ENCODE measurements around the gene NEU1.
"Not testable (repeated sequence)": the region's sequence is repeated elsewhere in the genome, so short reads cannot be mapped to it uniquely, and the experiment has no call there.

The NEU1 gene

DNA sequence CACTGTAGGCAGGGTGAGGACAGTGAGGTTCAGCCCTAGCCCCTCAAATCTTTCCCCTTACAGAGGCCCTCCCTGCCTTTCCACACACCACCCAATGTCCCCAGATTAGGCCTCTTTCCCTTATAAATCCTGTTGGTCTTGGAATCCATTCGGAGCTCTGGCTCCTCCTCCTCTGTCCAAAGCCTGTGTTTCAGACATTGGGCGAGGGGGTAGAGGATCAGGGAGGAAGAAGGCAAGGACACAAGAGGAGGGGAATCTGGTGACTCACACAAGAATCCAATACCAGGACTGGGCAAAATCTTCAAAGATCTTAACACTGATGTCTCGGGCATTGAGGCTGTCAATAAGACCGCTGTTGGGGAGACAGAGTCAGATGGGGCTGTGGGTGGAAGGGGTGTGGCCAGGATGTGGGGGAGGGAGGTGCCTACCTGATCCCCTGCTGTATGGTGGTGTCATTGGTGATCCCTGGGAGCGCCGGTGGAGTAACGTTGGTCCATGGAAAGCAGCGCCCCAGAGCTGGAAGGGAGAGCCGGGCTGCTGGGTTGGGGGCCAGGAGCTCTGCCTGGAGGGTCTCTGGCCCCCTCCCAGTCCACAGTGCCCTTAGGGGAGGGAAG lies 8.5 kb upstream of the NEU1 start:
- H3K4me3 ChIP-seq (replicated peaks in 1 of 2; ENCODE audit: low read depth in 2 of 2, low read length in 2 of 2) = no peak overlapping the region
- TF ChIP-seq CTCF (IDR thresholded peaks at IDR 0.05; ENCODE audit: low read depth, low read length) = no peak
- DNase-seq (ENCODE audit: low read depth in 2 of 2) = peak; percentile 6 to 21

DNA sequence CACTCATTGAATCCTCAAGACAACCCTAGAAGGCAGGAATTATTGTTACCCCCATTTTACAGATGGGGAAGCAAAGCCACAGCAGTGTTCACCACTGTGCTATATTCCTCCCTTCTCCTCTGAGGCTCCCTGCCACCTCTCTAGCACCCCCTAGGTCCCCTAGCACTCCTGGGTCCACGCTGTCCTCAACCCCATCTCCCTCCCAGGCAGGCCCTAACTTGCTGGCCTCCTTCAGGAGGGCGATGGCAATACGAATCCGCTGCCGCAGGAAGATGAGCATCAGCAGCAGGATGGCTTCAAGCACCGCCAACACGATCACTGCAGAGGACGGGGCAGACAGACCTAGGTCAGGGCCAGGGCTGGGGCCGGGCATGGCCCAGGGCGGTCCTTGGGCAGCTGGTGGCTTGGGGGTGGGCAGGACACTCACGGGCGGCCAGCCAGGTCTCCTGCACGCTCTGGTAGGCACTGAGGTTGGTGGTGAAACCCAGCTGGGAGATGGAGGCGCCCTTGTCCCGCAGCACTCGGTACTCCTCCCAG lies 7.8 kb upstream of the NEU1 start:
- TF ChIP-seq CTCF (IDR thresholded peaks at IDR 0.05; ENCODE audit: low read depth, low read length) = no peak
- DNase-seq (ENCODE audit: low read depth in 2 of 2) = no peak
- H3K4me3 ChIP-seq (replicated peaks in 1 of 2; ENCODE audit: low read depth in 2 of 2, low read length in 2 of 2) = no peak overlapping the region

DNA sequence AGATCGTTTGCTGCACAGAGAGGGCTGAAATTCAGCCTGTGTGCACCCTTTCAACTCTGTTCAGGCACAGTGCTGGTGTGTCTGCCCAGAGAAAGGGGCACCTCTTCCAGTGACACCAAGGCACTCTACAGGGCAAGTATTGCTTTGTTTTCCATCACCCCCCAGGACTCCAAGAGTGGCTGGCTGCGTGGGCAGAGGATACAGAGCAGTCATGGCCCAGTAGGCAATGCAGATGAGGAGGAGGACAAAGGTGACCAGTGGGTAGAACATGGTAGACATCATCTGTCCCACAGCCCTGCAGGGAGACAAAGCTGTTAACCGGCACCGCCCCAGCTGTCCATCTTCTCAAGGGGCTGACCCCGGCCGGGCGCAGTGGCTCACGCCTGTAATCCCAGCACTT lies 6.7 kb upstream of the NEU1 start:
- no peak for TF ChIP-seq CTCF (IDR thresholded peaks at IDR 0.05; ENCODE audit: low read depth, low read length)
- no peak for DNase-seq (ENCODE audit: low read depth in 2 of 2)
- H3K4me3 ChIP-seq (replicated peaks in 1 of 2; ENCODE audit: low read depth in 2 of 2, low read length in 2 of 2) = no peak overlapping the region

- H3K4me3 ChIP-seq (replicated peaks in 1 of 2; ENCODE audit: low read depth in 2 of 2, low read length in 2 of 2) = not testable (repeated sequence)
These were observed 6.0 kb upstream of the NEU1 start for GRCh38 chr6:31868658-31868971.

GRCh38 chr6:31865205-31866118 lies 2.8 kb upstream of the NEU1 start:
- no peak for TF ChIP-seq CTCF (IDR thresholded peaks at IDR 0.05; ENCODE audit: low read depth, low read length)
- no peak overlapping the region for H3K4me3 ChIP-seq (replicated peaks in 1 of 2; ENCODE audit: low read depth in 2 of 2, low read length in 2 of 2)

More at GRCh38 chr6:31868658-31868971, 6.0 kb upstream of the NEU1 start:
- DNase-seq (ENCODE audit: low read depth in 2 of 2) = not testable (repeated sequence)

DNA sequence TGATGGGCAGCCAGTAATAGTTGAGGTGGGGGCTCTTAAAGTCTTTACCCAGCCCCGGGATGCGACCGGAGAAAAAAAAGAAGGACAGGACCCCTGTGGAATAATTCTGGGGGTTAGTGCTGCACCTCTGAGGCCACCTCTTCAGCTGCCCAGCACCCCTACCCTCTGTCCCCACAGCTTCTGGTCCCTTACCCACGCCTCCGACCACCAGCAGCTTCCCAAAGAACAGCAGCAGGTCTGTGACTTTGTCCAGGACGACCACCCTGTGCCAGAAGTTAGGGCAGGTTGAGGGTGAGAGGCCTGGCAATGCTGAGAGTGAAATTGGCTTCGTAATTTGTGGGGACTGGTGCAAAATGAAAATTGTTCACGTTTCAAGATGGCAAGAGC lies 2.2 kb upstream of the NEU1 start:
- H3K4me3 ChIP-seq (replicated peaks in 1 of 2; ENCODE audit: low read depth in 2 of 2, low read length in 2 of 2) = no peak overlapping the region
- TF ChIP-seq CTCF (IDR thresholded peaks at IDR 0.05; ENCODE audit: low read depth, low read length) = no peak
- no peak for DNase-seq (ENCODE audit: low read depth in 2 of 2)

More at GRCh38 chr6:31865205-31866118, 2.8 kb upstream of the NEU1 start:
- DNase-seq (ENCODE audit: low read depth in 2 of 2) = no peak

- peak overlapping the region; percentile 62 to 73 for H3K4me3 ChIP-seq (replicated peaks in 1 of 2; ENCODE audit: low read depth in 2 of 2, low read length in 2 of 2)
- not testable (repeated sequence) for DNase-seq (ENCODE audit: low read depth in 2 of 2)
These were observed 1.5 kb upstream of the NEU1 start for GRCh38 chr6:31864123-31864562.
